Measurements from ENCODE around the gene GPX2. TPM values are rescaled to one million over a fixed set of nuclear protein-coding genes. Genes with fewer than 3 reads are reported as not detected.

GPX2 gene
- total and polyA plus RNA-seq, 2 of the 8 experiments (the other 6 are each of a cell fraction or from before 2014, with no cell fraction given) = 0.30 to 0.89 TPM

GRCh38 chr14:64918216-64918615 is 24.3 kb downstream of the GPX2 start (continued):
- no peak for TF ChIP-seq RFX5 (IDR thresholded peaks at IDR 0.05; ENCODE audit: borderline replicate concordance, low read depth, low read length)
- TF ChIP-seq JUND (IDR thresholded peaks at IDR 0.05; ENCODE audit: low read length) = no peak
- TF ChIP-seq, protein P1, sequence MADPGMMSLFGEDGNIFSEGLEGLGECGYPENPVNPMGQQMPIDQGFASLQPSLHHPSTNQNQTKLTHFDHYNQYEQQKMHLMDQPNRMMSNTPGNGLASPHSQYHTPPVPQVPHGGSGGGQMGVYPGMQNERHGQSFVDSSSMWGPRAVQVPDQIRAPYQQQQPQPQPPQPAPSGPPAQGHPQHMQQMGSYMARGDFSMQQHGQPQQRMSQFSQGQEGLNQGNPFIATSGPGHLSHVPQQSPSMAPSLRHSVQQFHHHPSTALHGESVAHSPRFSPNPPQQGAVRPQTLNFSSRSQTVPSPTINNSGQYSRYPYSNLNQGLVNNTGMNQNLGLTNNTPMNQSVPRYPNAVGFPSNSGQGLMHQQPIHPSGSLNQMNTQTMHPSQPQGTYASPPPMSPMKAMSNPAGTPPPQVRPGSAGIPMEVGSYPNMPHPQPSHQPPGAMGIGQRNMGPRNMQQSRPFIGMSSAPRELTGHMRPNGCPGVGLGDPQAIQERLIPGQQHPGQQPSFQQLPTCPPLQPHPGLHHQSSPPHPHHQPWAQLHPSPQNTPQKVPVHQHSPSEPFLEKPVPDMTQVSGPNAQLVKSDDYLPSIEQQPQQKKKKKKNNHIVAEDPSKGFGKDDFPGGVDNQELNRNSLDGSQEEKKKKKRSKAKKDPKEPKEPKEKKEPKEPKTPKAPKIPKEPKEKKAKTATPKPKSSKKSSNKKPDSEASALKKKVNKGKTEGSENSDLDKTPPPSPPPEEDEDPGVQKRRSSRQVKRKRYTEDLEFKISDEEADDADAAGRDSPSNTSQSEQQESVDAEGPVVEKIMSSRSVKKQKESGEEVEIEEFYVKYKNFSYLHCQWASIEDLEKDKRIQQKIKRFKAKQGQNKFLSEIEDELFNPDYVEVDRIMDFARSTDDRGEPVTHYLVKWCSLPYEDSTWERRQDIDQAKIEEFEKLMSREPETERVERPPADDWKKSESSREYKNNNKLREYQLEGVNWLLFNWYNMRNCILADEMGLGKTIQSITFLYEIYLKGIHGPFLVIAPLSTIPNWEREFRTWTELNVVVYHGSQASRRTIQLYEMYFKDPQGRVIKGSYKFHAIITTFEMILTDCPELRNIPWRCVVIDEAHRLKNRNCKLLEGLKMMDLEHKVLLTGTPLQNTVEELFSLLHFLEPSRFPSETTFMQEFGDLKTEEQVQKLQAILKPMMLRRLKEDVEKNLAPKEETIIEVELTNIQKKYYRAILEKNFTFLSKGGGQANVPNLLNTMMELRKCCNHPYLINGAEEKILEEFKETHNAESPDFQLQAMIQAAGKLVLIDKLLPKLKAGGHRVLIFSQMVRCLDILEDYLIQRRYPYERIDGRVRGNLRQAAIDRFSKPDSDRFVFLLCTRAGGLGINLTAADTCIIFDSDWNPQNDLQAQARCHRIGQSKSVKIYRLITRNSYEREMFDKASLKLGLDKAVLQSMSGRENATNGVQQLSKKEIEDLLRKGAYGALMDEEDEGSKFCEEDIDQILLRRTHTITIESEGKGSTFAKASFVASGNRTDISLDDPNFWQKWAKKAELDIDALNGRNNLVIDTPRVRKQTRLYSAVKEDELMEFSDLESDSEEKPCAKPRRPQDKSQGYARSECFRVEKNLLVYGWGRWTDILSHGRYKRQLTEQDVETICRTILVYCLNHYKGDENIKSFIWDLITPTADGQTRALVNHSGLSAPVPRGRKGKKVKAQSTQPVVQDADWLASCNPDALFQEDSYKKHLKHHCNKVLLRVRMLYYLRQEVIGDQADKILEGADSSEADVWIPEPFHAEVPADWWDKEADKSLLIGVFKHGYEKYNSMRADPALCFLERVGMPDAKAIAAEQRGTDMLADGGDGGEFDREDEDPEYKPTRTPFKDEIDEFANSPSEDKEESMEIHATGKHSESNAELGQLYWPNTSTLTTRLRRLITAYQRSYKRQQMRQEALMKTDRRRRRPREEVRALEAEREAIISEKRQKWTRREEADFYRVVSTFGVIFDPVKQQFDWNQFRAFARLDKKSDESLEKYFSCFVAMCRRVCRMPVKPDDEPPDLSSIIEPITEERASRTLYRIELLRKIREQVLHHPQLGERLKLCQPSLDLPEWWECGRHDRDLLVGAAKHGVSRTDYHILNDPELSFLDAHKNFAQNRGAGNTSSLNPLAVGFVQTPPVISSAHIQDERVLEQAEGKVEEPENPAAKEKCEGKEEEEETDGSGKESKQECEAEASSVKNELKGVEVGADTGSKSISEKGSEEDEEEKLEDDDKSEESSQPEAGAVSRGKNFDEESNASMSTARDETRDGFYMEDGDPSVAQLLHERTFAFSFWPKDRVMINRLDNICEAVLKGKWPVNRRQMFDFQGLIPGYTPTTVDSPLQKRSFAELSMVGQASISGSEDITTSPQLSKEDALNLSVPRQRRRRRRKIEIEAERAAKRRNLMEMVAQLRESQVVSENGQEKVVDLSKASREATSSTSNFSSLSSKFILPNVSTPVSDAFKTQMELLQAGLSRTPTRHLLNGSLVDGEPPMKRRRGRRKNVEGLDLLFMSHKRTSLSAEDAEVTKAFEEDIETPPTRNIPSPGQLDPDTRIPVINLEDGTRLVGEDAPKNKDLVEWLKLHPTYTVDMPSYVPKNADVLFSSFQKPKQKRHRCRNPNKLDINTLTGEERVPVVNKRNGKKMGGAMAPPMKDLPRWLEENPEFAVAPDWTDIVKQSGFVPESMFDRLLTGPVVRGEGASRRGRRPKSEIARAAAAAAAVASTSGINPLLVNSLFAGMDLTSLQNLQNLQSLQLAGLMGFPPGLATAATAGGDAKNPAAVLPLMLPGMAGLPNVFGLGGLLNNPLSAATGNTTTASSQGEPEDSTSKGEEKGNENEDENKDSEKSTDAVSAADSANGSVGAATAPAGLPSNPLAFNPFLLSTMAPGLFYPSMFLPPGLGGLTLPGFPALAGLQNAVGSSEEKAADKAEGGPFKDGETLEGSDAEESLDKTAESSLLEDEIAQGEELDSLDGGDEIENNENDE (IDR thresholded peaks at IDR 0.05; ENCODE audit: insufficient replicate concordance, low read length) = no peak
- no peak for TF ChIP-seq CEBPB (IDR thresholded peaks at IDR 0.05; ENCODE audit: low read depth, low read length)
- no peak for TF ChIP-seq FOSL1 (IDR thresholded peaks at IDR 0.05; ENCODE audit: insufficient read depth, low read depth, low read length)
- no peak for TF ChIP-seq RAD21 (IDR thresholded peaks at IDR 0.05 in 1 of 2, conservative IDR thresholded peaks at IDR 0.05 in 1 of 2; ENCODE audit: low read depth in 2 of 2, low read length in 2 of 2)
- no peak for TF ChIP-seq CREB1 (IDR thresholded peaks at IDR 0.05)
- no peak for TF ChIP-seq BCL11A (IDR thresholded peaks at IDR 0.05; ENCODE audit: low read depth in 2 of 2, low read length in 2 of 2)
